Fibroblast of pulmonary artery (primary cell): ENCODE measurements around the gene TNIK.

Experiments
- DNase-seq: peaks from one replicate; pipeline ENCODE4 v3.0.0-alpha.2; 2010; ENCODE audit warnings: low read depth
- H3K4me3 ChIP-seq: replicated peaks from 2 replicates; pipeline ENCODE4 v1.5.1; 2011; ENCODE audit warnings: low read depth, mild to moderate bottlenecking, control low read depth, low read length, moderate library complexity
- CTCF ChIP-seq: IDR thresholded peaks from 2 replicates; pipeline ENCODE4 v1.5.1; 2011; ENCODE audit warnings: mild to moderate bottlenecking, control low read depth, low read length, inconsistent platforms; ENCODE audit errors: missing control alignments

TNIK gene

GRCh38 chr3:171327441-171328174 lies 132.6 kb downstream of the TNIK start:
- DNase-seq: no peak
- TF ChIP-seq CTCF: no peak
- no peak overlapping the region for H3K4me3 ChIP-seq

- no peak overlapping the region for H3K4me3 ChIP-seq
- DNase-seq: no peak
- TF ChIP-seq CTCF: no peak
Measured at GRCh38 chr3:171326717-171327440, 133.3 kb downstream of the TNIK start.

- DNase-seq: peak; percentile 51
- TF ChIP-seq CTCF: no peak
- no peak overlapping the region for H3K4me3 ChIP-seq
Measured at GRCh38 chr3:171323938-171324536, 136.2 kb downstream of the TNIK start.

- no peak for DNase-seq
- no peak overlapping the region for H3K4me3 ChIP-seq
- no peak for TF ChIP-seq CTCF
Measured at GRCh38 chr3:171321559-171322360, 138.4 kb downstream of the TNIK start.

GRCh38 chr3:171320750-171321558 lies 139.3 kb downstream of the TNIK start:
- no peak for TF ChIP-seq CTCF
- no peak overlapping the region for H3K4me3 ChIP-seq
- peak; percentile 66 for DNase-seq

- peak; percentile 79 for DNase-seq
- no peak overlapping the region for H3K4me3 ChIP-seq
- TF ChIP-seq CTCF: no peak
Measured at GRCh38 chr3:171317171-171317570, 143.0 kb downstream of the TNIK start.
